Amniotic epithelial cell (primary cell): ENCODE data around the gene SKAP1.
A peak's percentile ranks its signal among the peaks of the same experiment; 100 is the strongest.
"Not testable (repeated sequence)": the region's sequence is repeated elsewhere in the genome, so short reads cannot be mapped to it uniquely, and the experiment has no call there.

Experiments
- DNase-seq: peaks from one replicate; pipeline ENCODE4 v3.0.0-alpha.2; 2010; ENCODE audit warnings: low read depth

SKAP1 gene

DNA sequence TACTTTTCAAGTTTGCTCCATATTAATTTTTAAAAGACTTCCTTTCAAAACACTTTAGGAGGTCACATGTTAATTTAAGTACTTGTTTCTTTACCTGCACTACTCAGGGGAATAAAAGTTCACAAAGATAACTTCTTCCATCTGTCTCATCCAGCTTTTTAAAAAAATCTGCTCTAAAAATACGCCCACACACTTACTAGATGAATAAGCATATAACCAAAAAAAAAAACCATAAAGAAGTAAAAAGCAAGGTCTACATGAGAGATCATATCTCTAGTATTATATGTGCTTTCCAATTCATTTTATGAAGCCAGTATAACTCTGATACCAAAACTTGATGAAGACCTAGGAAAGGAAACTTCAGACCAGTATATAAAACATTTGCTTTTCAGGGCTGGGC is 17.2 kb downstream of the SKAP1 start:
- no peak for DNase-seq

DNA sequence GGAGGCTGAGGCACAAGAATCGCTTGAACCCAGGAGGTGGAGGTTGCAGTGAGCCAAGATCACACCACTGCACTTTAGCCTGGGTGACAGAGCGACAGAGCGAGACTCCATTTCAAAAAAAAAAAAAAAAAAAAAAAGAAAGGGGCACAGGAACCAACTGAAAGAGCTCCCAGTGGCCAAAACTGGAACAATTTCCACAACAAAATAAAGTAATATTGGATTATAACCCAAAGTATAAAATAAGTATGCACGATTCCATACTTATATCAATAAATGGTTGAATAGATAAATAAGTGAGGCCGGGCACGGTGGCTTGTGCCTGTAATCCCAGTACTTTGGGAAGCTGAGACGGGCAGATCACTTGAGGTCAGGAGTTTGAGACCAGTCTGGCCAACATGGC is 19.2 kb downstream of the SKAP1 start:
- not testable (repeated sequence) for DNase-seq

DNA sequence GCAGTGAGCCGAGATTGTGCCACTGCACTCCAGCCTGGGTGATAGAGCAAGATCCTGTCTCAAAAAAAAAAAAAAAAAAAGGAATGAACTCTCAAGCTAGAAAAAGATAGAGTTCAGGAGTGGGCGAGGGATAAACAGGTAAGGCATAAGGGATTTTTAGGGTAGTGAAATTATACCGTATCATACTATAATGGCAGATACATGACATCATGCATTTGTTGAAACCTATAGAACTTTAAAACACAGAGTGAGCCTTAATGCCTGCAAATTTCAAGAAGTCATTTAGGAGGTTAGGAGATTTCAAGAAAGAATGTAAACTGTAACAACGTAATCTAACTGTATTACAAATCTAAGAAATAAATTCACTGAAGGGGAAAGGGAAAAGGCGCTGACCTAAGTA is 20.4 kb downstream of the SKAP1 start:
- DNase-seq = no peak

DNA sequence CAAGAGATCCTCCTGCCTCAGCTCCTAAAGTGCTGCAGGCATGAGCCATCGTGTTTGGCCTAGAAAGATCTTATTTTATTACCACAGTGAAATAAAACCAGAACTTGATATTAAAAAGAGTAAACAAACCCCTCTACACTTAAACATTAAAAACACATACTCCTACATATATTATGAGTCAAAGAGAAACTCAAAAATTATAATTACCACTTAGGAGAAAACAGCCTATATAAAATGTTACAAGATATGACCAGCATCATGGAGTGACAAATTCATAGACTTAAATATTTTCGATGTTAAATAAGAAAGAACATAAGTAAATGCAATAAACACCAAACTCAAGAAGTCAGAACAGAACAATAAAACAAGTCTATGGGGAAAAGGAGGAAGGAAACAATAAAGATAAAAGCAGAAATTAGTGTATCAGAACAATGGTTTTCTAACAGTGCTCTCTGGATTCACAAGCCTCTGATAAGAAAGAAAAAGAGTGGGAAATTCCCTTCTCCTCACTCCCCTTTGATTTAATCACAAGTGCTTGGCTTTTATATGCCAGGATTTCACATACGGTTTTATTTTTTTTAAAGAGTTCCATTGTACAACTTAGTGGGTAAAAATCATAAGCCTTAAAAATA is 23.0 kb downstream of the SKAP1 start:
- no peak for DNase-seq

DNA sequence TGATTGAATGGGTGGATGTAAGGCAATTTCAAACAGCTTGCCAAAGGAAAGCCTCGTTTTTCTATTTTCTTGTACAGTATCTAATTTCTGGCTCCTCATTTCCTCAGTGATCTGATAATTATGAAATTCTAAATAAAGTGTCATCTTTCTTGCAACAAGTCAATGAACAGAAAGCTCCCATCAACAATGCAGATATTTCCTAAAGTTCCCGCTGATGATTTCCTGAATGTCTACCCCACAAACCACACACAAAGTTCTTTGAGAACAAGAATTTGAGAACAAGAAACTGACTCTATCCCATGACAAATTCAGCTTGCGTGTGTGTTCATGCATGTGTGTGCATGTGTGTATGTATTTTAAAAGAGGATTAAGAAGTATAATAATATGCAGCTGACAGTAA is 35.2 kb downstream of the SKAP1 start:
- DNase-seq = no peak

DNA sequence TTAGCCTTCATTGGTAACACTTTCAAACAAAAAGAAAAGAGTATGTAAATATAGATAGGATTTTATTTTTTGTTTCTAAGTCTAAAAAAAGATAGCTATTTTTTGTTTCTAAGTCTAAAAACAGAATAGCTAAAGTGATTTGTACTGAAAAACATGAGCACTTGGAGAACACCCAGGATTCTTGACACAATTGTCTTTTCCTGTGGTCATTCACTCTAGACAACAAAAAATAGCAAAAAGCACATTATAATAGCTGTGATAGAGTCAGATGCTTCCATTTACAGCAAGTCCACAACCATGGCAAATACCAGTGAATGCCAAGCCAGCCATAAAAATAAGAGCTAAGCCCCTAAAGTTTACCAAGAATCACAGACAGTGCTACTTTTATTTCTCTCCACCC is 36.7 kb downstream of the SKAP1 start:
- DNase-seq = no peak

DNA sequence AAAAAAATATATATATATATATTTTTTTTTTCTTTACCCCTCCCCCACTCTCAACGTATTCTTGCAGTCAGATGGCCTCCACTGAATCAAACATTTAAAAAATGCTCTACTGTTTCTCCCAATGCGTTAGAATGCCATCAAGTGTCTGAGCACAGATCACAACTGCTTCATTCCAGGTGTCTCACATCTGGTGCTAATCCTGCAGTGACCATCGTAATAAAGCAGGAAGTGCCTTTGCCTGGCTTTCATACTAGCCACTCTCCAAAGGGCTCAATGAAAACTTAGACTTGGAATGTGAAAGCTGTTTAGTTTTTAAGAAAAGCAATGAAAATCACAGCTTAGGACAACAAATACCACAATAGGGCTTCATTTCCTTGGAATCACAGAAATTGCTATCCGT is 37.2 kb downstream of the SKAP1 start:
- DNase-seq = no peak

DNA sequence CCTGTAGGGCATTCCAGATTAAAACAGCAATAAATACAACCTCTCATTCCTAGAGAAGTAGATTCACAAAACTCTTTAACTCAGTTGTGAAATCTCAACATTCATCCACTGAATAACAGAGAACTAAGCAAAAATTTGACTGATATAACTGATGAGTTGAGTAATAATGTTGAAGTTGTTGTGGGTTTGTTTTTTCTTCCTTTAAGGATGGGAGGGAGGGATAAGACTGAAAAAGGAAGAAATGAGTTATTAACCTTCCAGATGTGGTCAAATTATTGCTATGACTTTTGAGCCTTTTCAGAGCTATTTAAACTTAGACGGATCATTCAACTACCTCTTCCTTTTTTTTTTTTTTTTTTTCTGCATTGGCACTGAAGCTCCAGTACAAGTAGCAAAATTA is 38.6 kb downstream of the SKAP1 start:
- DNase-seq = peak; percentile 59

DNA sequence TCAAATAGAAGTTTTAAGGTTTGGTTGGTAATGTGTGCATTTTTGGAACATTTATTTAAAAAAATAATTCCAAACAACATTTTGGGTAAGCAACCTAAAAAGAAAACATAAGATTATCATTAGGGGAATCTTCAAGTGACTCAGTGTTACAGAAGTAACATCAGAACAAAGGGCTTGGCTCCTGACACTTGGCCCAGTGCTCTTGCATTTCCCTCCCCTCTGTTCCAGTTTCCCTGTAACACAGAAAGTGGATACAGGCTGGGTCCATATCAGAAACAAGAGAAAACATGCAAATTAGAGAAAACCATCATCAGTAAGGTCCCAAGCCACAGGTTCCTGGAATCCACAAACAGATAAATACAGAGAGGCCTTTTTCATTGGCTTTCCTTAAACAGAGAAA is 40.1 kb downstream of the SKAP1 start:
- DNase-seq = no peak

DNA sequence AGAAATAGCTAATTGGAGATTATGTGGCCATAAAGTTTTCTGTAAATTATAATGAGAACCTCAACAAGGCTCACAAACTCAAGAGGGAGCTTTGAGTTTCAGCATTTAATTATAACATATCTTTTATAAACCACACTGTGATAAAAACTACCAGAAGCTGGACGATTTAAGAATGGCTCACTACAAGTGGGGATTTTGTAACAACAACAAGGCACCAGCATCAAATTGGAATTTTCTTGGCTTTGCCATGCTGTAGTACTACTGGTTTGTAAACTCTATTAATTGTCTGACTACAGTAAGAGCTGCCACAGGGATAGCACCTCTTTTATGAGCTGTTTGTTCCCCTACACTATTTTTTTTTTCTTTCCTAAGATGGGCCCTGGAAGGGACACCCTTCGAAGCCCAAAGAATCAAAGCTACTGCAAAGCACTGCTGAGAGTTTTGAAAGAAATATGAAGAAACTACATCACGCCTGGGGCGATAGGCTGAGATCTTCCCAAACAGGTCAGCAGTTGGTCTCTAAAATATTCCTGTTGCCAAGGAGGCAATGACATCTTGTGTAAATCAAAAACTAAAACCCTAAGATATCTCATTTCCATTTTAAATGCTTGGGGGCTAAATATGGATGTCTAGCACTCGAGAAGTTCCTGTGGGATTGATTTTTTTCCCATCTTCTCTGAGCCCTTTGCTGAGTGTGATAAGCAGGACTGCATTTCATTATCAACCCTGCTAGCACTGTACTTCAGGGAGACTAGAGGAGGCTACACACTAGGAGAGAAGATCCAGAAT is 40.9 kb downstream of the SKAP1 start:
- peak; percentile 11 for DNase-seq

DNA sequence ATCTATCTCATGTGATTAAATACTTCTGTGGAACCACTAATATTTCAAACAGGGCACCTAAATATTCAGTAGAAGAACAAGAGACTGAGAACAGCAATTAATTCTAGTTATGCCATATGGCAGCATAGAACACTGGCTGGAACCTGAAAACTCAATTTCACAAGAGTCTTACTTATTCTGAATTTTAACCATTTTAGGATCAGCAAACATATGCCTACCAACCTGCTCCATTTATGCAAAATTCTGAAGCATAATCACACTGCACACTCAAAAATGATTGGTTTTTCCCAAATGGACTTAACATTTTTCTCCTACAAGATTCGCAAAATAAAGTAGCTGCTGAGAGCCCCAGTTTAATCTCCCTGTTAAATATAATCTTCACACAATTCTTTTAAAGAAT is 43.2 kb downstream of the SKAP1 start:
- no peak for DNase-seq

DNA sequence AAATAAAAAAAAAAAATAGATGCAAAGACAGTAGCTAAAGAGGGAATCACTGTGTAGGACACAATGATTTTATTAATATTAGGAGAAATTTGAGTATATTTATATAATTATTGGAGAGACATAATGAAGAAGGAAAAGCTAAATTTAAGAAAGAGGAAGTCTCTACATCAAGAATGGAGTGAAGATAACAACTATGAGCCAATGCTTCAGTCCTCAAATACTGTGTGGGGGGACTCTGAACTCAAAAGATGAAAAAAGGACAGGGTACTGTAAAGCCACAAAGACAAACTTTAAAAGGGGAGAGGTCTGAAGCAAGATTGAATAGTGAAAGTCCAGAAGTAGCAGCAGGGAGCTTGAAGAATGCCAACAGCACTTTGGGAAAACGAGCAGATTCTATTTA is 44.7 kb downstream of the SKAP1 start:
- no peak for DNase-seq

DNA sequence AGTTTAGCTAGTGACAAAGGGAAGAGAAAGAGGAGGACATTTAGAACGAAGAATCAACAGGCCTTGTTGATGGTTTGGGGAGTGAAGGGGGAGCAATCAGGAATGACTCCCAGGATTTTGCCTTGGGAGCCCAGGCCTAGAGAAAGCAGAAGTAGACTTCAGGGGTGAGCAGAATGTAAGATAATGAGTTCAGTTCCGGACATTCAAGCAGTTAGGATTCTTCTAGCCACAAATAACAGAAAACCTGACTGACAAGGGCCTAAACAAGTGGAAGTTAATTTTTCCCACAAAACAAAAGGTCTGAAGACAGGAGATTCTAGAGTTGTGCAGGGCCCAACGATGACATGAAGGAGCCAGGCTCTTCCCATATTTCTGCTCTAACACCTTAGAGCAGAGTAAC is 45.9 kb downstream of the SKAP1 start:
- no peak for DNase-seq

DNA sequence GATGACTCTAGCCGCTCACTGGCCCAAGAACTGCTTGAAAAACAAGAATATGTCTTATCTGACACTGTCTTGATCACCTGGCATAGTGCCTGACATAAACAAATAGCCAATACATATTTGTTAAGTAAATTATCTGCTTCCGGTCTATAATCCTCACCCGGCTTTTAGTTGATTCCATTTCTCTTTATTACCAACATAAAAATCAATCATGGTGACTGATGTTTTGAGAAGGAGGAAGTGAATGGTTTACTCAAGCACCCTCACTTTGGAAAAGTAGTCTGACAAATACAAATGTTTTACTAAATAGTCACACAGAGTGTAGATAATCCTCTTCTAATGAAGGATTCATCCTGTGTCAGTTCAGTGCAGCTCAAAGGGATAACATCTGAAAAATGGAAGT is 47.0 kb downstream of the SKAP1 start:
- no peak for DNase-seq

DNA sequence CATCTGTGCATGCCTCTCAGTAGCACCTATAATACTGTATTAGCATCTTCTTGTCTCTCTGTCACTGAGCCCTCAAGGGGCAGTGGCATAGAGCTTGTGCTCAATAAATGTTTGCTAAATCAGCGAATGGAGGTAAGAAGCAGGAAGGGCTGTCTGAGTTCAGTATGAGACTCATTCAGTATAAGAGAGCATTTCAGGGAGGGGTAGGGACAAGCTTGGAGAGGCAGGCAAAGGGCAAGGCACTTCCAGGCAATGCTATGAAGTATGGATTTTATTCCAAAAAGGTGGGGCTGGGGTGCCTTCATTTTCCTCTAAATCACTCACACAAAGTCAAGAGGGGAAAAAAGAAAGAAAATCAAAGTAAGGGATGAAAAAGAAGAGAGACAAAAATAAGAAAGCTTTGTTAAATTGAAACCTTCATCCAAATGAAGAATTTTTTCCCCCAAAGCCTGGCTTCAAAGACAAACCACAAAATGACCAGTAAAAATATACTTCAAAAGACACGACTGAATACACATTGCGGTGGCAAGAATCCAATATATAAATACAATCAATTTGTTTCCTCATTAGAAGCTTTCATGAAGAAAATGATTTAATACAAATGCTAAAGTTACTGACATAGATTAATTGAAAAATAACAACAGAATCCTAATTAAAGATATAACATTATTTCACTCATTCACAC is 51.2 kb downstream of the SKAP1 start:
- no peak for DNase-seq

DNA sequence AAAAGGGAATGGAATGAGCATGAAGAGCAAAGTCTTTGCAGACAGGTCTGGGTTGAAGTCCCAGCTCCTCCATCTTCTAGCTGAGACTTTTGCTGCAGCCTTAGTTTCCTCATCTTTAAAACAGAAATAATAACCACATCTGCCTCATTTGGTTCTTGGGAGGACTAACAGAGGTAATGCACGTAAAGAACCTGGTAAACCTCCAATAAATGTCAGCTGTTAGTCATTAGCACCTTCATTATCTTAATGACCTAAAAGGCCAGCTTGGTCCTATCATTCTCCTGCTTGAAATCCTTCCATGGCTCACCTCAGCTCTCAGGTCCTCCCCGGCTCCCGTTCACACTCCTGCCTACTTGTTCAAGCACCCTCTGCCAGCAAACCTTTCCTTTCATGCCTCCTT is 51.8 kb downstream of the SKAP1 start:
- DNase-seq = no peak

DNA sequence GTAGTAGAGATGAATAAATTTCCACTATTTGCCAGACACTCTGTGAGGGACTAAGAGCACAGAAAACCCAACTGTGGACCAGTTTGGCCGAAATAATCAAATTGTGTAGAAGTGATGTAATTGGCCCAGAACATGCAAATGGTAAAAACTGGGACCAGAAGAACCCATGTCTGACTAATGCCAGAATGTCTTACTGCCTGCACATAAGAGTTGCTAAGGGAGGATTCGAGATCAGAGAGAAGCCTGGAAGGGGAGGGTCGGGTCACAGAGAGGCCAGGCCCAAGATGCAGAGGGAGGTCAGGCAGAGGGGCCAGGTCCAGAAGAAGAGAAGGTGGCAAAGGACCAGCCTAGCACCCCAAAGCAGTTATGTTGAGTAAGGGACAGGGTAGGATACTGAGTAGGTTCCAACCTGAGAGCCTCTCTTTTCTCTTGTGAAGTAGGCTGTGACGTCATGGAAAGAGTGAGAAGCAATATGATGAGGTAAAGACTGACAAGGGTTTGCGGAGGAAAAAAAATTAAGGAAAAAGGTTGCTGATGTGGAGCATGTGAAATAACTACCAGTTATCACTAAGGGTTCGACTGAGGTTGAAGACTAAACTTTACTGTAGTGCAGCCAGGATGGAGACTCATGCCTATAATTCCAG is 53.2 kb downstream of the SKAP1 start:
- no peak for DNase-seq

DNA sequence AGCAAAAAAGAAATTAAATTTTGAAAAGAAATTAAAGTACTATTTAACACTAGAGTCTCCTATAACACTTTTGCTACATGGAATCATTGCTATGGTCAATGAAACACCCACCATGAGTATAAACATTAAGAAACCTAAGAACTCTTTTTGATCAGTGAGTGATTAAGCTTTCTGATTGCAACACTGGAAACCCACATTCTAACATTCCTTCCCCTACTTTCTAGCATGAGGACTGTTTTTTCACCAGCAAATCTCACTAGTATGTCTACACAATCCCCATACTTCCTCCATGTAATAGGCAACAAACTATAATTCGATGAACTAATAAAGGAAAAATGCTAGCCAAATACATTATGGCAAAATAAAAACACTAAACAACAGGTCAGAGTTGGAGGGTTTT is 54.7 kb downstream of the SKAP1 start:
- DNase-seq = peak; percentile 93

DNA sequence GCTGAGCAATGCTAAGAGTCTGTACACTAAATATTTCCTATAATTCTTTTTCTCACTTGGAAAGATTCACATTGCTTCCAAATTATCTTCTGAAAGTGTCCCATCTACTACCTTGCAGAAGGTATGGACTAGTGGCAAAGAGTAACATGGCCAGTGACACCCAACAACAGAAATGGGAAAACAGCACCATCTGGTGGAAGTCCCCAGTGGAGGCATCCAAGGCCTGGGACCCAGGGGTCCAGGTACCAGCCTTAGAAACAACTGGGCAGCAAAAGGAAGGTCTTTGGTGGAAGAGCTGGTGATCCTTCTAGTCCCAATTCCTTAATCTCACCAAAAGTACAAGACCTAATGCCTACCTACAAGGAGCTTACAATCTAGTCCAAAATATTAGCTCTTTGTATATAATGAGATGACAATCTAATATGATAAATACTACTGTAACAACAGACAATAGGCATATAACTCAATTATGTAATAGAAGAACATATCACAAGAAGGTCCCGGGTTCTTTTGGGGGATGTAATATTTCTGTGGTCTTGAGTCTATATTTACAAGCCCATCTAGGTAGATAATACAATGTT is 55.3 kb downstream of the SKAP1 start:
- no peak for DNase-seq

DNA sequence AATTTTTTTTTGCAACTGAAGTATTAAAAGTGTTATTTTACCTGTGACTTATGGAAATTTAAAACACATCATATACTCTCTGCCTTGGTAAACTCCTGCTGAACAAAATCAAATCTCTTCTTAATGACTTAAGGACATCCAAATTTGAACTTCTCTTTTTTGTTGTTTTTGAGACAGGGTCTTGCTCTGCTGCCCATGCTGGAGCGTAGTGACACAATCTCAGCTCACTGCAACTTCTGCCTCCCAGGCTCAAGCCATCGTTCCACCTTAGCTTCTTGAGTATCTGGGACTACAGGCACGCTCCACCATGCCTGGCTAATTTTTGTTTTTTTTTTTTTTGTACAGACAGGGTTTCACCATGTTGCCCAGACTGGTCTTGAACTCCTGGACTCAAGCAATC is 56.1 kb downstream of the SKAP1 start:
- DNase-seq = no peak

DNA sequence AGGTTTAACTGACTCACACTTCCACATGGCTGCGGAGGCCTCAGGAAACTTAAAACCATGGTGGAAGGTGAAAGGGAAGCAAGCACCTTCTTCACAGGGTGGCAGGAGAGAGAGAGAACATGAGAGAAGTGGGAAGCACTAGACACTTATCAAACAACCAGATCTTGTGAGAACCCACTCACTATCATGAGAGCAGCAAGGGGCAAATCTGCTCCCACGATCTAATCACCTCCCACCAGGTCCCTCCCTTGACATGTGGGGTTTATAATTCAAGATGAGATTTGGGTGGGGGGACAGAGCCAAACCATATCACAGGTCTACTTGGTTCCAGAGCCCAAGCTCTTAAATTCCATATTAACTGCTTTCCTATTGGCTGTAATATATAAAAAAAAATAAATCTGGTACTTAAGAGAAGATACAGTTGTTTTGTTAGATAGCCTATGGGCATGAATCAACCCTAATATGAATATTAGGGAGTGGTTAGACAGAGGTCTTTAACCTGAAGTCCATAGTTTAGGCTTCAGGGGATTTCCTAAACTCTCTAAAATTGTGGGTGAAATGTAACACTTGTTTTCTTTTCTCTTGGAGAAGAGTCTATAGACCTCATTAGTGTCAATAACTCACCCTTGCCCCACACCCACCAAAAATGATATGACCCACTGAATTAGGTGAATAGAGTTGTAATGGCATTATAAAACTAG is 56.7 kb downstream of the SKAP1 start:
- DNase-seq = no peak

DNA sequence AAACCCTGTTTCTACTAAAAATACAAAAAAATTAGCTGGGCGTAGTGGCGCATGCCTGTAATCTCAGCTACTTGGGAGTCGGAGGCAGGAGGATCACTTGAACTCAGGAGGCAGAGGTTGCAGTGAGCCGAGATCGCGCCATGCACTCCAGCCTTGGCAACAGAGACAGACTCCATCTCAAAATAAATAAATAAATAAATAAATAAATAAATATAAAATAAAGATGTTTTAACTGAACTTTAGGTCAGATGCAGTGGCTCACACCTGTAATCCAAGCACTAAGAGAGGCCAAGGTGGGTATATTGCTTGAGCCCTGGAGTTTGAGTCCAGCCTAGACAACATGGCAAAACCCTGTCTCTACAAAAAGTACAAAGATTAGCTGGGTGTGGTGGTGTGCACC is 61.0 kb downstream of the SKAP1 start:
- not testable (repeated sequence) for DNase-seq
